CD4-positive, alpha-beta T cell treated with Interleukin-15 for 1 hour (primary cell): ENCODE data around the gene SFSWAP.
A peak's percentile ranks its signal among the peaks of the same experiment; 100 is the strongest.
"Not testable (repeated sequence)": the region's sequence is repeated elsewhere in the genome, so short reads cannot be mapped to it uniquely, and the experiment has no call there.

ENCODE experiments used
- DNase-seq: peaks from one replicate; pipeline ENCODE4 v3.0.0-alpha.2; 2020

SFSWAP gene

GRCh38 chr12:131765961-131766360 lies 55.1 kb downstream of the SFSWAP start:
- DNase-seq: no peak

GRCh38 chr12:131766382-131767107 lies 55.7 kb downstream of the SFSWAP start:
- DNase-seq: no peak

- no peak for DNase-seq
These were observed 59.2 kb downstream of the SFSWAP start for GRCh38 chr12:131770120-131770519.

GRCh38 chr12:131771965-131772364 lies 61.1 kb downstream of the SFSWAP start:
- no peak for DNase-seq

GRCh38 chr12:131773582-131774221 lies 62.8 kb downstream of the SFSWAP start:
- peak; percentile 47 for DNase-seq

- DNase-seq: no peak
These were observed 63.9 kb downstream of the SFSWAP start for GRCh38 chr12:131774576-131775391.

GRCh38 chr12:131775392-131776236 lies 64.7 kb downstream of the SFSWAP start:
- no peak for DNase-seq

- DNase-seq: no peak
These were observed 65.5 kb downstream of the SFSWAP start for GRCh38 chr12:131776237-131776889.

GRCh38 chr12:131777269-131777668 lies 66.4 kb downstream of the SFSWAP start:
- not testable (repeated sequence) for DNase-seq

- no peak for DNase-seq
These were observed 68.1 kb downstream of the SFSWAP start for GRCh38 chr12:131779027-131779426.

- DNase-seq: no peak
These were observed 71.2 kb downstream of the SFSWAP start for GRCh38 chr12:131782061-131782460.

GRCh38 chr12:131783915-131784541 lies 73.1 kb downstream of the SFSWAP start:
- DNase-seq: no peak

- no peak for DNase-seq
These were observed 74.2 kb downstream of the SFSWAP start for GRCh38 chr12:131784909-131785762.

- DNase-seq: no peak
These were observed 75.0 kb downstream of the SFSWAP start for GRCh38 chr12:131785763-131786330.

GRCh38 chr12:131786331-131786730 lies 75.4 kb downstream of the SFSWAP start:
- no peak for DNase-seq

GRCh38 chr12:131787143-131787660 lies 76.3 kb downstream of the SFSWAP start:
- DNase-seq: no peak

GRCh38 chr12:131788070-131788469 lies 77.2 kb downstream of the SFSWAP start:
- DNase-seq: no peak

GRCh38 chr12:131789638-131790037 lies 78.7 kb downstream of the SFSWAP start:
- no peak for DNase-seq

GRCh38 chr12:131793243-131794022 lies 82.5 kb downstream of the SFSWAP start:
- no peak for DNase-seq
